Measurements from ENCODE around the gene REXO1.
"Not testable (repeated sequence)": the region's sequence is repeated elsewhere in the genome, so short reads cannot be mapped to it uniquely, and the experiment has no call there.

DNA sequence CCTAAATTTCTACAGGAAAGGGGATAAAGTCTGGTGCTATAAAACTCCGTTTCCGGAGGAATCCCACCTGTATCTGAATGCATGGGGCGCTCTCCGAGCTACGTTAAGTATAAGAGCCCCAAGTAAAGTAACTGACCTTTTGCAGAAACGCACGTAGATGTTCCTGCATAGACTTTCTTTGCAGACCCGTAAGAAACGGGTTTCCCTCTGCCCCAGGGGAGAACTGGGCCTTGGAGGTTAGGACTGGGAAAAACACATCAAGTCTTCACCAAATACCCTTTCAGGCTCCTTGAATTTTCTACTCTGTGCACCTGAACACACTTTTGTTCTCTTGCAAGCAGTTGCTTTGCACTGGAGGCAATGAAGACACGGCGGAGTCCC lies 27.0 kb upstream of the REXO1 start:
- TF ChIP-seq EP300 (IDR thresholded peaks at IDR 0.05); CTCF (IDR thresholded peaks at IDR 0.05); POLR2A (IDR thresholded peaks at IDR 0.05; ENCODE audit: low read depth): not testable (repeated sequence)
